IMR-90 (cell line): ENCODE results near the gene MRPL50. TPM values are rescaled to one million over a fixed set of nuclear protein-coding genes. Genes with fewer than 3 reads are reported as not detected.

Source experiments
- ATAC-seq: fragments of 200-7000 bp; cut with Tn5 transposase; 2 replicates; pipeline ENCODE4 v1.9.1; 2020; ENCODE audit warnings: low read depth, mild to moderate bottlenecking, moderate library complexity
- BruUV-seq: library from RNA; stranded (reverse); fragments of 400-500 nt; replicated peaks from 2 replicates; lab custom pipeline; 2021; lab: Mats Ljungman, UMichigan
- CTCF ChIA-PET: fragments of 300-600 bp; formaldehyde crosslinking; extraction: SDS; loops from one replicate; lab custom pipeline; 2021; ENCODE audit warnings: antibody characterized with exemption; lab: Yijun Ruan, JAX
- POLR2A ChIA-PET: fragments of 300-600 bp; sonication (Branson Sonifier 250); formaldehyde crosslinking; loops from one replicate; lab custom pipeline; 2022; ENCODE audit warnings: antibody characterized with exemption; ENCODE audit not compliant: unreplicated experiment; lab: Charles Lee
- DNase-seq: peaks from one replicate; pipeline ENCODE4 v3.0.0; 2013
- H2AFZ ChIP-seq: replicated peaks from 2 replicates; pipeline ENCODE3; 2013; ENCODE audit warnings: low read length, mild to moderate bottlenecking; ENCODE audit not compliant: poor library complexity
- H2AK5ac ChIP-seq: 2 replicates; pipeline ENCODE4 v1.6.1; 2013; ENCODE audit warnings: low read depth, low read length, inconsistent platforms
- H2AK9ac ChIP-seq: replicated peaks from 2 replicates; pipeline ENCODE3; 2013; ENCODE audit warnings: mild to moderate bottlenecking, low read depth, low read length, moderate library complexity; ENCODE audit not compliant: poor library complexity
- H2BK120ac ChIP-seq: 2 replicates; pipeline ENCODE4 v1.6.1; 2013; ENCODE audit warnings: low read depth, low read length, inconsistent platforms
- H2BK15ac ChIP-seq: 3 replicates; pipeline ENCODE4 v1.6.1; 2013; ENCODE audit warnings: low read depth, low read length, inconsistent platforms
- H2BK20ac ChIP-seq: 2 replicates; pipeline ENCODE4 v1.6.1; 2013; ENCODE audit warnings: low read depth, mild to moderate bottlenecking, inconsistent platforms, low read length, moderate library complexity
- H2BK5ac ChIP-seq: 2 replicates; pipeline ENCODE4 v1.6.1; 2013; ENCODE audit warnings: mild to moderate bottlenecking, low read depth, low read length, inconsistent platforms; ENCODE audit not compliant: poor library complexity, severe bottlenecking
- H3K14ac ChIP-seq: replicated peaks from 2 replicates; pipeline ENCODE4 v1.6.1; 2013; ENCODE audit warnings: low read depth, low read length, inconsistent platforms
- H3K18ac ChIP-seq: 2 replicates; pipeline ENCODE4 v1.6.1; 2013; ENCODE audit warnings: low read depth, low read length, control low read depth
- H3K23ac ChIP-seq: 2 replicates; pipeline ENCODE4 v1.6.1; 2013; ENCODE audit warnings: low read depth, low read length, inconsistent platforms
- H3K27ac ChIP-seq: 2 replicates; pipeline ENCODE4 v1.5.1; 2013; ENCODE audit warnings: mild to moderate bottlenecking, control low read depth, low read length; ENCODE audit not compliant: insufficient read depth
- H3K27me3 ChIP-seq: 2 replicates; pipeline ENCODE4 v1.6.1; 2013; ENCODE audit warnings: low read length; ENCODE audit not compliant: control insufficient read depth, insufficient read depth
- H3K36me3 ChIP-seq: 2 replicates; pipeline ENCODE4 v1.6.1; 2013; ENCODE audit warnings: low read length, mixed read lengths; ENCODE audit not compliant: control insufficient read depth, insufficient read depth
- H3K4ac ChIP-seq: 2 replicates; pipeline ENCODE4 v1.6.1; 2013; ENCODE audit warnings: low read depth, low read length, inconsistent platforms
- H3K4me1 ChIP-seq: 2 replicates; pipeline ENCODE4 v1.6.1; 2013; ENCODE audit warnings: low read length, mixed read lengths; ENCODE audit not compliant: control insufficient read depth, insufficient read depth
- H3K4me2 ChIP-seq: 2 replicates; pipeline ENCODE4 v1.6.1; 2013; ENCODE audit warnings: low read depth, mild to moderate bottlenecking, control low read depth, low read length, moderate library complexity
- H3K4me3 ChIP-seq: 2 replicates; pipeline ENCODE4 v1.5.1; 2013; ENCODE audit warnings: low read depth, mild to moderate bottlenecking, control low read depth, low read length, moderate library complexity; ENCODE audit not compliant: insufficient read depth
- H3K56ac ChIP-seq: 2 replicates; pipeline ENCODE4 v1.6.1; 2013; ENCODE audit warnings: low read length, inconsistent platforms; ENCODE audit not compliant: insufficient read depth; ENCODE audit errors: extremely low read depth
- H3K79me1 ChIP-seq, 2 experiments: 2 replicates each; pipeline ENCODE4 v1.6.1; 2013; ENCODE audit warnings: low read length in 2 of 2, inconsistent platforms in 1 of 2, low read depth in 1 of 2
- H3K9ac ChIP-seq: 2 replicates; pipeline ENCODE4 v1.6.1; 2013; ENCODE audit warnings: low read depth, low read length, control low read depth
- H3K9me1 ChIP-seq: 2 replicates; pipeline ENCODE4 v1.6.1; 2013; ENCODE audit warnings: low read length, inconsistent platforms; ENCODE audit not compliant: insufficient read depth
- H3K9me3 ChIP-seq: 2 replicates; pipeline ENCODE4 v1.6.1; 2013; ENCODE audit warnings: low read length; ENCODE audit not compliant: control insufficient read depth, insufficient read depth
- H4K20me1 ChIP-seq: 2 replicates; pipeline ENCODE4 v1.6.1; 2013; ENCODE audit warnings: low read length, inconsistent platforms; ENCODE audit not compliant: insufficient read depth
- H4K5ac ChIP-seq: 2 replicates; pipeline ENCODE4 v1.6.1; 2013; ENCODE audit warnings: mild to moderate bottlenecking, low read depth, low read length, control low read depth
- H4K8ac ChIP-seq, 2 experiments: 2 replicates each; pipeline ENCODE4 v1.6.1; 2013; ENCODE audit warnings: low read depth in 2 of 2, low read length in 2 of 2, control low read depth in 1 of 2, inconsistent platforms in 1 of 2
- H4K91ac ChIP-seq: 2 replicates; pipeline ENCODE4 v1.6.1; 2013; ENCODE audit warnings: low read depth, low read length, inconsistent platforms; ENCODE audit not compliant: insufficient read depth
- CEBPB ChIP-seq: IDR thresholded peaks from 2 replicates; pipeline ENCODE4 v1.6.1; 2012; ENCODE audit warnings: low read depth, low read length, improper control_type of control experiment
- MXI1 ChIP-seq: IDR thresholded peaks from 2 replicates; pipeline ENCODE4 v1.6.1; 2012; ENCODE audit warnings: low read depth, mild to moderate bottlenecking, low read length, moderate library complexity, borderline replicate concordance
- WGBS, 2 experiments: methylation state at CpG; one replicate each; pipeline versions ENCODE4 v1.1.5 to v1.1.7; 2013; ENCODE audit warnings: missing lambda C conversion rate in 2 of 2; ENCODE audit not compliant: insufficient read length in 1 of 2; ENCODE audit errors: extremely low coverage in 2 of 2; 5-methylcytosine and 5-hydroxymethylcytosine counted together
- dilution Hi-C: fragments of 300-500 bp; cut with HindIII; formaldehyde crosslinking; loops from one replicate; pipeline ENCODE4 v1.14.3; 2018; ENCODE audit warnings: low sequenced_read_pairs; ENCODE audit not compliant: unreplicated experiment
- in situ Hi-C: fragments of 300-500 bp; cut with MboI; formaldehyde crosslinking; loops from 3 replicates; pipeline ENCODE4 v1.14.3; 2019; ENCODE audit warnings: low sequenced_read_pairs, inconsistent platforms, mixed read lengths
- intact Hi-C: fragments of 100-400 bp; cut with micrococcal nuclease; formaldehyde crosslinking; loops from 2 replicates; pipeline ENCODE4 v1.10.0; 2022
- polyA plus RNA-seq, 3 experiments: library from polyadenylated mRNA; depleted of rRNA; stranded (reverse); fragments of >200 nt; gene quantifications; 2 replicates each; pipeline ENCODE4 v1.2.3, GENCODE V29; 2012; ENCODE audit warnings: low replicate concordance in 1 of 3
- total RNA-seq: library from RNA; depleted of rRNA; stranded (reverse); fragments of >200 nt; gene quantifications from 2 replicates; pipeline ENCODE4 v1.2.3, GENCODE V29; 2012

Gene MRPL50
- total and polyA plus RNA-seq, 2 of the 4 experiments (the other 2 are of a cell fraction): 7.5 to 8.6 TPM

DNA sequence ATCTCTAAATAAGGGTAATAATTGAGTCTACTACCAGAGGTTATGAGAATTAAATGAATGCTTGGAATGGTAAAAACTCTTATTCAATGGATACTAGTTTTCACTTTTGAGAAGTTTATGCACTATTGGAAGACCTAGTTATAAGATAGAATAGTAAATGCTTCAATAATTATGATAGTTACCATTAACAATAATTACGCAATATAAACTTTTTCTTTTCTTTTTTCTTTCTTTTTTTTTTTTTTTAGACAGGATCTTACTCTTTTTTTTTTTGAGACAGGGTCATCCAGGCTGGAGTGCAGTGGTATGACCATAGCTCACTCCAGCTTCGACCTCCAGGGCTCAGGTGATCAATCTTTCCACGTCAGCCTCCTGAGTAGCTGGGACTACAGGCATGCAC is 30.5 kb upstream of the MRPL50 start:
- DNase-seq (no peak), ATAC-seq (no peak)
- no peaks in the 10 kb centered on the region for H3K4me1 ChIP-seq
- H3K4me3 ChIP-seq: no peak overlapping the region
- BruUV-seq: no TSS peak
- no peaks in the 10 kb centered on the region for H4K20me1 ChIP-seq
- no peak overlapping the region for H3K9ac ChIP-seq
- H2AFZ ChIP-seq: no peak overlapping the region
- H3K18ac ChIP-seq: no peak overlapping the region
- no peak overlapping the region for H4K5ac ChIP-seq
- no peak overlapping the region for H4K8ac ChIP-seq
- no peaks in the 10 kb centered on the region; the same call in 1 of the 2 replicates for H3K27me3 ChIP-seq
- no peak overlapping the region for H2BK120ac ChIP-seq
- no peak overlapping the region for H3K4me2 ChIP-seq
- H3K23ac ChIP-seq: no peak overlapping the region
- H3K36me3 ChIP-seq: no peaks in the 10 kb centered on the region
- no peak overlapping the region for H2BK20ac ChIP-seq
- TF ChIP-seq CEBPB: peak; percentile 38; the same call in 1 of the 2 replicates
- TF ChIP-seq MXI1: no peak
- no peak overlapping the region for H3K14ac ChIP-seq
- H4K91ac ChIP-seq: no peak overlapping the region
- H3K9me1 ChIP-seq: no peaks in the 10 kb centered on the region
- no peak overlapping the region for H3K27ac ChIP-seq
- POLR2A ChIA-PET: no interaction called here
- intact Hi-C loops: no loop called here
- in situ Hi-C loops: no loop called here
- no peak overlapping the region for H2BK15ac ChIP-seq
- CTCF ChIA-PET: interaction anchor here (0.7 kb wide), 1 partner anchor 36 kb away, joined by 4 read pairs; no protein-coding TSS in a partner anchor
- no CpG with 5 or more reads among the region's 3 CpGs for WGBS, 2 experiments
- no peak overlapping the region for H3K56ac ChIP-seq
- no peak overlapping the region for H2BK5ac ChIP-seq
- no peaks in the 10 kb centered on the region for H3K79me1 ChIP-seq
- no peak overlapping the region for H2AK9ac ChIP-seq
- H3K4ac ChIP-seq: no peak overlapping the region
- dilution Hi-C loops: no loop called here
- no peak overlapping the region for H2AK5ac ChIP-seq
- no peaks in the 10 kb centered on the region for H3K9me3 ChIP-seq
